SW 1271 (cell line): ENCODE results near the gene SBF2.
"Not testable (repeated sequence)": the region's sequence is repeated elsewhere in the genome, so short reads cannot be mapped to it uniquely, and the experiment has no call there.

Experiments used
- DNase-seq, 2 experiments: peaks; one replicate each; lab custom pipeline; 2025; lab: John Stamatoyannopoulos, UW

Gene SBF2

GRCh38 chr11:10197091-10197490 is 96.9 kb downstream of the SBF2 start:
- DNase-seq, result no peak

- DNase-seq, result no peak
Measured at GRCh38 chr11:10192036-10192435, 102.0 kb downstream of the SBF2 start.

- DNase-seq, result peak in 1 of 2 experiments; percentile 51
Measured at GRCh38 chr11:10181811-10182210, 112.2 kb downstream of the SBF2 start.

- DNase-seq, result no peak
Measured at GRCh38 chr11:10164621-10165020, 129.4 kb downstream of the SBF2 start.

- no peak for DNase-seq
Measured at GRCh38 chr11:10162222-10162621, 131.8 kb downstream of the SBF2 start.

GRCh38 chr11:10160350-10160749 is 133.7 kb downstream of the SBF2 start:
- DNase-seq, result no peak

GRCh38 chr11:10158461-10158860 is 135.6 kb downstream of the SBF2 start:
- no peak for DNase-seq

- DNase-seq, result no peak
Measured at GRCh38 chr11:10155793-10156490, 138.1 kb downstream of the SBF2 start.

GRCh38 chr11:10150800-10151199 is 143.2 kb downstream of the SBF2 start:
- DNase-seq, result no peak

- no peak for DNase-seq
Measured at GRCh38 chr11:10149553-10149952, 144.5 kb downstream of the SBF2 start.

GRCh38 chr11:10147195-10147594 is 146.8 kb downstream of the SBF2 start:
- DNase-seq, result no peak

GRCh38 chr11:10144954-10145353 is 149.1 kb downstream of the SBF2 start:
- DNase-seq, result no peak

- DNase-seq, result peak; percentile 5 to 32
Measured at GRCh38 chr11:10139656-10140055, 154.4 kb downstream of the SBF2 start.

- DNase-seq, result no peak
Measured at GRCh38 chr11:10139143-10139542, 154.9 kb downstream of the SBF2 start.

- DNase-seq, result no peak
Measured at GRCh38 chr11:10134975-10135481, 159.0 kb downstream of the SBF2 start.

GRCh38 chr11:10134226-10134625 is 159.8 kb downstream of the SBF2 start:
- DNase-seq, result not testable (repeated sequence)

GRCh38 chr11:10133251-10133650 is 160.8 kb downstream of the SBF2 start:
- DNase-seq, result not testable (repeated sequence)

- DNase-seq, result no peak
Measured at GRCh38 chr11:10130875-10131274, 163.1 kb downstream of the SBF2 start.

GRCh38 chr11:10129184-10129583 is 164.8 kb downstream of the SBF2 start:
- DNase-seq, result not testable (repeated sequence)

- DNase-seq, result no peak
Measured at GRCh38 chr11:10125522-10126133, 168.4 kb downstream of the SBF2 start.

GRCh38 chr11:10122326-10123197 is 171.5 kb downstream of the SBF2 start:
- no peak for DNase-seq

GRCh38 chr11:10118865-10119264 is 175.2 kb downstream of the SBF2 start:
- DNase-seq, result no peak
